Stomach (tissue), 4 donors: ENCODE results near the gene GAD1.

Source experiments
- CTCF ChIP-seq, 7 experiments: fragments of 450-650 bp in 4 of 7; fragments of 200-600 bp in 3 of 7; sonication (generic) in 3 of 7; IDR thresholded peaks; one replicate each; pipeline ENCODE4 v1.5.1; 2016 to 2019; ENCODE audit warnings: antibody characterized with exemption in 7 of 7, control low read depth in 2 of 7, mild to moderate bottlenecking in 1 of 7
- EP300 ChIP-seq: sonication (generic); formaldehyde crosslinking; IDR thresholded peaks from one replicate; pipeline ENCODE4 v1.6.1; 2017; ENCODE audit warnings: antibody characterized with exemption

DNA sequence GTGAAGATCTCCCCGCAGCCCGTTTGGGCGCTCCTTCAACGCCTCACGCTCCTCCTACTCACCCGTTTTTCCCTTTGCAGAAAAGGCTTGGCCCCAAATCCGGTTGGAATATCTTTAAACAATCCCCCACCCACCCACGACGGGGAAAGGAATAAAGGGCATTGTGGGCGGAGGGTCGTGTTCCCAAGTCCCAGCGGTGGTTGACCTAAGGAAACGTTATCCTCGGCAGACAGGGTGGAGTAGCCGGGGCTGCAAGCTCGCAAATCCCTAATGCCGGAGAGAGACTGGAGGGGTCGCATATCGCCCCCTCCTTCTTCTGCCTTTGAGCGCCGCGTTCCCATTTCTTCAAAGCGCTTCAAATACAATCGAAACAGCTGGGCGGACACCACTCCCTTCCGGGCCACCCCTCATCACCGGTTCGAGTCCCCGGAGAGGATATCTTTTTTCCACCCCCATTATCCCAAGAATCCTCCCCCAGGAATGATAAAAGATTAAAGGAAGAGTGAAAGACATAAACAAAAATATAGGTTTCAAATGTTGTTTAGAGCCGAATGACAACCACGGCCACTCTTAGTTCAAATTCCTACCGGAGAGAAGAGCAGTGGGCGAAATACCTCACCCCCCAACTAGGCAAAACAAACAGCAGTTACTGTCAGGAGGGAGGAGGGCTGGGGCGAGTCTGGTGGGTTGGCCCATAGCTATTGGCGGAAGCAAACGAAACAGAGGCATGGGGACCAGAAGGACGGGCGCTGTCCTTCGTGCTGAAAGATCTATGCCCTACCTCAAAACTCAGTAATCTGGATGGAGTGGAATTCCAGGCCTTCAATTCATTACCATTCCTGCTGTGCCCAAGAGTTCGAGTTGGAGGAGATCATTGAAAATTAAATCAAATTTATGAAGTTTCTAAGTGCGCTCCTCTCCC lies 2.8 kb upstream of the GAD1 start:
- TF ChIP-seq CTCF (IDR thresholded peaks at IDR 0.05) (no peak), EP300 (no peak)
